A549 (cell line): ENCODE data around the gene ABCC4. TPM values are rescaled to one million over a fixed set of nuclear protein-coding genes. Genes with fewer than 3 reads are reported as not detected.

Source experiments
- ATAC-seq, 2 experiments: fragments of 200-7000 bp in 1 of 2; fragments of >200 bp in 1 of 2; cut with Nextera tagmentation in 1 of 2; cut with Tn5 transposase in 1 of 2; 3 replicates each; pipeline versions ENCODE4 v1.8.0 to v1.9.1; 2018 to 2020; ENCODE audit warnings: mild to moderate bottlenecking in 1 of 2, moderate library complexity in 1 of 2
- CTCF ChIA-PET: fragments of 300-600 bp; sonication (Branson Sonifier 250); formaldehyde crosslinking; extraction: SDS; loops from one replicate; lab custom pipeline; 2021; ENCODE audit warnings: antibody characterized with exemption, inconsistent platforms; lab: Yijun Ruan, JAX
- POLR2A ChIA-PET: fragments of 350-600 bp; formaldehyde crosslinking; extraction: SDS; loops from one replicate; lab custom pipeline; 2021; ENCODE audit warnings: antibody characterized with exemption, inconsistent platforms; lab: Yijun Ruan, JAX
- DNase-seq, 2 experiments: peaks; one replicate each; pipeline versions ENCODE4 v3.0.0 to v3.0.0-alpha.2; 2011 to 2016; ENCODE audit warnings: low read depth in 1 of 2, low spot score in 1 of 2
- FAIRE-seq: peaks from 2 replicates; lab custom pipeline; 2011; peaks lifted over from hg19 to GRCh38; lab: Jason Lieb, UNC
- H3K27ac ChIP-seq, 2 experiments: fragments of >200 bp; sonication (Bioruptor Twin); formaldehyde crosslinking; 3 replicates each; pipeline ENCODE4 v1.5.1; 2016 to 2017
- H3K4me1 ChIP-seq: fragments of >200 bp; sonication (Bioruptor Twin); formaldehyde crosslinking; 3 replicates; pipeline ENCODE4 v1.6.1; 2016
- H3K4me2 ChIP-seq: fragments of >200 bp; sonication (Bioruptor Twin); formaldehyde crosslinking; 3 replicates; pipeline ENCODE4 v1.6.1; 2016
- H3K4me3 ChIP-seq: fragments of >200 bp; sonication (Bioruptor Twin); formaldehyde crosslinking; 3 replicates; pipeline ENCODE4 v1.5.1; 2016
- H3K9me3 ChIP-seq: fragments of >200 bp; sonication (Bioruptor Twin); formaldehyde crosslinking; 3 replicates; pipeline ENCODE4 v1.6.1; 2016
- EHF ChIP-seq: fragments of 250-450 bp; sonication (Bioruptor Pico); IDR thresholded peaks from 2 replicates; pipeline ENCODE4 v1.5.0; 2020; ENCODE audit warnings: mild to moderate bottlenecking
- EP300 ChIP-seq, 2 experiments: fragments of >200 bp; sonication (Bioruptor Twin); formaldehyde crosslinking; IDR thresholded peaks; 2 replicates in 1 of 2; 3 replicates in 1 of 2; pipeline ENCODE4 v1.6.1; 2016 to 2017
- FOSL2 ChIP-seq, 2 experiments: fragments of 450-650 bp in 1 of 2; fragments of >200 bp in 1 of 2; sonication (Bioruptor Twin) in 1 of 2; formaldehyde crosslinking; IDR thresholded peaks; 2 replicates each; pipeline versions ENCODE4 v1.5.0 to v1.6.1; 2016 to 2020; ENCODE audit warnings: mild to moderate bottlenecking in 1 of 2, moderate library complexity in 1 of 2
- HEYL ChIP-seq: fragments of 250-450 bp; sonication (Bioruptor Pico); IDR thresholded peaks from 2 replicates; pipeline ENCODE4 v1.8.0; 2021; ENCODE audit warnings: mild to moderate bottlenecking, moderate library complexity
- HOXA7 ChIP-seq: fragments of 250-450 bp; sonication (Bioruptor Pico); IDR thresholded peaks from 2 replicates; pipeline ENCODE4 v1.5.0; 2020; ENCODE audit warnings: mild to moderate bottlenecking, moderate library complexity
- HOXB13 ChIP-seq: fragments of 250-450 bp; sonication (Bioruptor Pico); IDR thresholded peaks from 2 replicates; pipeline ENCODE4 v1.5.0; 2020; ENCODE audit warnings: low read depth, mild to moderate bottlenecking, moderate library complexity
- HOXB5 ChIP-seq: fragments of 250-450 bp; sonication (Bioruptor Pico); IDR thresholded peaks from 2 replicates; pipeline ENCODE4 v1.5.0; 2020; ENCODE audit warnings: mild to moderate bottlenecking, moderate library complexity
- JUN ChIP-seq, 2 experiments: fragments of >200 bp; sonication (Bioruptor Twin); formaldehyde crosslinking; IDR thresholded peaks; 2 replicates in 1 of 2; 3 replicates in 1 of 2; pipeline ENCODE4 v1.6.1; 2016 to 2017
- JUNB ChIP-seq: fragments of >200 bp; sonication (Bioruptor Twin); formaldehyde crosslinking; IDR thresholded peaks from 2 replicates; pipeline ENCODE4 v1.6.1; 2016
- MAFK ChIP-seq: fragments of 450-650 bp; IDR thresholded peaks from 2 replicates; pipeline ENCODE4 v1.6.1; 2014; ENCODE audit not compliant: partially characterized antibody
- PHF8 ChIP-seq: fragments of 200-600 bp; sonication (generic); IDR thresholded peaks from 2 replicates; pipeline ENCODE4 v1.6.1; 2016; ENCODE audit warnings: low read depth, mild to moderate bottlenecking, antibody characterized with exemption, moderate library complexity, borderline replicate concordance
- POLR2AphosphoS2 ChIP-seq: conservative IDR thresholded peaks from 2 replicates; pipeline ENCODE4 v1.6.1; 2012; ENCODE audit warnings: low read length, improper control_type of control experiment, inconsistent platforms
- RAD21 ChIP-seq, 2 experiments: fragments of >200 bp in 1 of 2; sonication (Bioruptor Twin) in 1 of 2; formaldehyde crosslinking in 1 of 2; IDR thresholded peaks in 1 of 2; conservative IDR thresholded peaks in 1 of 2; 2 replicates in 1 of 2; 3 replicates in 1 of 2; pipeline ENCODE4 v1.6.1; 2012 to 2018; ENCODE audit warnings: inconsistent platforms in 1 of 2
- RARB ChIP-seq: fragments of 250-450 bp; sonication (Bioruptor Pico); IDR thresholded peaks from 2 replicates; pipeline ENCODE4 v1.8.0; 2021; ENCODE audit warnings: mild to moderate bottlenecking, moderate library complexity
- RFX5 ChIP-seq: fragments of 450-650 bp; IDR thresholded peaks from 2 replicates; pipeline ENCODE4 v1.7.1; 2014; ENCODE audit warnings: antibody characterized with exemption, mild to moderate bottlenecking, moderate library complexity
- SREBF2 ChIP-seq: fragments of 450-650 bp; IDR thresholded peaks from 2 replicates; pipeline ENCODE4 v1.6.1; 2014; ENCODE audit warnings: mild to moderate bottlenecking, moderate library complexity
- ZC3H11A ChIP-seq: fragments of 450-650 bp; IDR thresholded peaks from 2 replicates; pipeline ENCODE4 v1.6.1; 2014; ENCODE audit warnings: antibody characterized with exemption, mild to moderate bottlenecking
- ZSCAN20 ChIP-seq: fragments of 250-450 bp; sonication (Bioruptor Pico); IDR thresholded peaks from 2 replicates; pipeline ENCODE4 v1.8.0; 2022; ENCODE audit warnings: mild to moderate bottlenecking, moderate library complexity
- WGBS: methylation state at CpG from one replicate; pipeline ENCODE4 v1.1.6; 2017; ENCODE audit errors: missing lambda C conversion rate; 5-methylcytosine and 5-hydroxymethylcytosine counted together
- polyA plus RNA-seq, 4 experiments: library from polyadenylated mRNA; depleted of rRNA in 3 of 4; stranded (reverse); fragments of >200 nt; fragmentation: RNase III in 1 of 4; extraction: RNeasy Plus Mini Kit Qiagen cat#74134 plus additional on column Dnase treatment in 1 of 4; gene quantifications; 2 replicates in 3 of 4; 3 replicates in 1 of 4; pipeline ENCODE4 v1.2.3, GENCODE V29; 2011 to 2017
- TF ChIP-seq, protein P1 (sequence below): fragments of 250-450 bp; sonication (Bioruptor Pico); IDR thresholded peaks from 2 replicates; pipeline ENCODE4 v1.5.0; 2020; ENCODE audit warnings: low read depth, mild to moderate bottlenecking, moderate library complexity
- TF ChIP-seq, protein P2 (sequence below): IDR thresholded peaks from 2 replicates; pipeline ENCODE4 v1.6.1; 2012
- TF ChIP-seq, protein P3 (sequence below): IDR thresholded peaks from 2 replicates; pipeline ENCODE4 v1.6.1; 2012; ENCODE audit warnings: low read depth, borderline replicate concordance
- TF ChIP-seq, protein P4 (sequence below): IDR thresholded peaks from 2 replicates; pipeline ENCODE4 v1.6.1; 2012
- TF ChIP-seq, protein P5 (sequence below): fragments of 250-450 bp; sonication (Bioruptor Pico); IDR thresholded peaks from 2 replicates; pipeline ENCODE4 v1.5.0; 2021; ENCODE audit warnings: mild to moderate bottlenecking, moderate library complexity, borderline replicate concordance
- TF ChIP-seq, protein P6 (sequence below): fragments of >200 bp; sonication (Bioruptor Twin); formaldehyde crosslinking; IDR thresholded peaks from 3 replicates; pipeline ENCODE4 v1.5.1; 2016

The ABCC4 gene
- polyA plus RNA-seq, 2 of the 4 experiments (the other 2 are of a cell fraction): 23.5 to 56.2 TPM

DNA sequence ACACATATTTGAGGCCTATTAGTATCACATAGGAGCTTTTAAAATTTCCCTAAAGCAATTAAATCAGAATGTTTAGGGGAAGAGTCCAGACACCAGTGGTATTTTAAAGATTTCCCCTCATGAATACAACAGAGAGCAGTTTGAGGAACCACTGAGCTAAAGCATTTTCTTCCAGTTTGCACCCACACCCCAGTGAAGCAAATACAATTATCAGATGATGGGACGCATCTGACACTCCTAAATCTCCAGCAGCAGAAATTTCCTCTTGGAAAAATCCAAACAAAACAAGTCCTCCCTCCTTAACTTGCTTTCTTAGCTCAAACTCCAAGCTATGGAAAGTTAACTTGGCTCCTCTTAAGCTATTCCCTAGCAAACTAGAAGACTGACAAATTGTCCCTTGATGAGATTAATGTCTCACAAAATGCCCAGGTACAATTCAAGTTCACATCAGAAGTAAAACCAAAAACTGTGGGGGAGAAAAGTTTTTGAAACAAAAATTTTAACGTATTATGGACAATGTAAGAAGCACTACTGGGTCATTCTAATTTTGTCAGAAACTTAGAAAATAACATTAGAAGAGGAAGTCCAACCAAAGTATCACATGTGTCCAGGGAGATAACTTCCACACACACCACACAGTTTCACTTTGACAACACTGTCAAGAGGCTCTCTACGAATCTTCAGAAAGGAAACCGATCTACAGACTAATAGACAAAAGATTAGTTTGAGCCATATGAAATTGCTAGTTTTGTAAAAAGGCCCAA, 74.1 kb downstream of the ABCC4 start (continued):
- TF ChIP-seq, protein P1, sequence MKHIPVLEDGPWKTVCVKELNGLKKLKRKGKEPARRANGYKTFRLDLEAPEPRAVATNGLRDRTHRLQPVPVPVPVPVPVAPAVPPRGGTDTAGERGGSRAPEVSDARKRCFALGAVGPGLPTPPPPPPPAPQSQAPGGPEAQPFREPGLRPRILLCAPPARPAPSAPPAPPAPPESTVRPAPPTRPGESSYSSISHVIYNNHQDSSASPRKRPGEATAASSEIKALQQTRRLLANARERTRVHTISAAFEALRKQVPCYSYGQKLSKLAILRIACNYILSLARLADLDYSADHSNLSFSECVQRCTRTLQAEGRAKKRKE: no peak
- TF ChIP-seq PHF8 (no peak), RFX5 (no peak), EHF (no peak), EP300 (IDR thresholded peaks at IDR 0.05) (no peak)

DNA sequence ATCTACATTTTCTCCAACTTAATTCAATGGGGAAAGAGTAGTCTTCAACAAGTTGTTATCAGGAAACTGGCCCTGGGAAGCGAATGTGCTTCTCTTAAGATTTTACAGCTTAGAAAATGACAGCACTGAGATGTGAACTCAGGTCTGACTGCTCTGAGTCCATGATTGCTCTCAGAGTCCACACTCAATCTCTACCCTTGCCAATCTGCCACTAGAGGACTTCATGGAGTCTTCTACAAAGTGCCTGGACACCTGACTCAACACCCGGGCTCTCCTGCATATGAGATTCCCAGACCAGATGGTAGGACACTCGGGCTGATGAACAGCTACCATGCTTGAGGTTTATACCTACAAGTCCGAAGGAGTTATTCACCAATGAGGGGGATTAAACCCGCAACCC, 74.8 kb downstream of the ABCC4 start:
- Histone ChIP-seq H3K4me1 (peaks cover 25% of the 10 kb centered on the region; the same call in 2 of the 3 replicates), H3K4me3 (no peak overlapping the region), H3K9me3 (no peaks in the 10 kb centered on the region), H3K4me2 (no peak overlapping the region), H3K27ac (no peak overlapping the region; a peak in 2 of 6 replicates)
- ChIA-PET POLR2A (interaction anchor here (0.6 kb wide), 1 partner anchor 154 kb away, joined by 4 read pairs; no protein-coding TSS in a partner anchor), CTCF (interaction anchor here (1.2 to 3.0 kb wide), 5 partner anchors 35 to 177 kb away, joined by 4 to 7 read pairs (median 5); partner anchors contain the start of gene ABCC4)
- no peak for DNase-seq
- TF ChIP-seq JUN (IDR thresholded peaks at IDR 0.05) (no peak), SREBF2 (no peak), MAFK (no peak), ZC3H11A (no peak), RAD21 (conservative IDR thresholded peaks at IDR 0.05 in 1 of 2, IDR thresholded peaks at IDR 0.05 in 1 of 2) (no peak), FOSL2 (IDR thresholded peaks at IDR 0.05) (no peak), FOSL2 (CRISPR knock-in tag; IDR thresholded peaks at IDR 0.05) (no peak)
- TF ChIP-seq, protein P2, sequence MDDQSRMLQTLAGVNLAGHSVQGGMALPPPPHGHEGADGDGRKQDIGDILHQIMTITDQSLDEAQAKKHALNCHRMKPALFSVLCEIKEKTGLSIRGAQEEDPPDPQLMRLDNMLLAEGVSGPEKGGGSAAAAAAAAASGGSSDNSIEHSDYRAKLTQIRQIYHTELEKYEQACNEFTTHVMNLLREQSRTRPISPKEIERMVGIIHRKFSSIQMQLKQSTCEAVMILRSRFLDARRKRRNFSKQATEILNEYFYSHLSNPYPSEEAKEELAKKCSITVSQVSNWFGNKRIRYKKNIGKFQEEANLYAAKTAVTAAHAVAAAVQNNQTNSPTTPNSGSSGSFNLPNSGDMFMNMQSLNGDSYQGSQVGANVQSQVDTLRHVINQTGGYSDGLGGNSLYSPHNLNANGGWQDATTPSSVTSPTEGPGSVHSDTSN: no peak
- TF ChIP-seq, protein P3, sequence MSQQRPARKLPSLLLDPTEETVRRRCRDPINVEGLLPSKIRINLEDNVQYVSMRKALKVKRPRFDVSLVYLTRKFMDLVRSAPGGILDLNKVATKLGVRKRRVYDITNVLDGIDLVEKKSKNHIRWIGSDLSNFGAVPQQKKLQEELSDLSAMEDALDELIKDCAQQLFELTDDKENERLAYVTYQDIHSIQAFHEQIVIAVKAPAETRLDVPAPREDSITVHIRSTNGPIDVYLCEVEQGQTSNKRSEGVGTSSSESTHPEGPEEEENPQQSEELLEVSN: no peak
- TF ChIP-seq, protein P4, sequence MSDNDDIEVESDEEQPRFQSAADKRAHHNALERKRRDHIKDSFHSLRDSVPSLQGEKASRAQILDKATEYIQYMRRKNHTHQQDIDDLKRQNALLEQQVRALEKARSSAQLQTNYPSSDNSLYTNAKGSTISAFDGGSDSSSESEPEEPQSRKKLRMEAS: no peak
- FAIRE-seq: no peak
- WGBS: 91% methylated on average over 3 of the region's 5 CpGs
- no peak for ATAC-seq

DNA sequence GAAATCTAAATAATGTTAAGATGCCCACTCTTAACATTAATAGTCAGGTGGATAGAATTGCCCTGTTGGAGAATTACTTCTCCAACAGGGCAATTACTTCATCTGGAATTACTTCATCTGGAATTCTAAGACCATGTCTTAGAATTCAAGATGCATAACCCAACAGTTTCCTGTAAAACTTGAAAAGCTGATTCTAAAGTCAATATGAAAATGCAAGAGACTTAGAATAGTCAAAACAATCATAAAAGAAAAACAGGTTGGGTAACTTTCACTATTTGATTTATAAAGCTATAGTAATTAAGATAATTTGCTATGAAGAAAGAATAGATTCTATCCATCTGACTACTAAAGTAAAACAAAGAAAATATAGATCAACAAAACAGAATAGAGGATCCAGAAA, 75.2 kb downstream of the ABCC4 start:
- FAIRE-seq (no peak), DNase-seq (no peak), ATAC-seq (no peak)
- Histone ChIP-seq H3K9me3 (no peaks in the 10 kb centered on the region), H3K4me1 (peaks cover 21% of the 10 kb centered on the region; the same call in 2 of the 3 replicates), H3K27ac (no peak overlapping the region), H3K4me3 (no peak overlapping the region)
- ChIA-PET POLR2A (interaction anchor here (0.6 kb wide), 1 partner anchor 155 kb away, joined by 4 read pairs; no protein-coding TSS in a partner anchor), CTCF (interaction anchor here (1.2 to 3.0 kb wide), 4 partner anchors 35 to 178 kb away, joined by 4 to 7 read pairs (median 6); partner anchors contain the start of gene ABCC4)
- TF ChIP-seq ZSCAN20 (CRISPR knock-in tag) (no peak), HOXA7 (CRISPR knock-in tag) (no peak), PHF8 (no peak), RARB (no peak), HOXB13 (CRISPR knock-in tag) (no peak), EHF (no peak), JUNB (no peak), HOXB5 (CRISPR knock-in tag) (no peak), POLR2AphosphoS2 (no peak), HEYL (no peak), FOSL2 (IDR thresholded peaks at IDR 0.05) (no peak), FOSL2 (CRISPR knock-in tag; IDR thresholded peaks at IDR 0.05) (no peak)
- TF ChIP-seq, protein P5, sequence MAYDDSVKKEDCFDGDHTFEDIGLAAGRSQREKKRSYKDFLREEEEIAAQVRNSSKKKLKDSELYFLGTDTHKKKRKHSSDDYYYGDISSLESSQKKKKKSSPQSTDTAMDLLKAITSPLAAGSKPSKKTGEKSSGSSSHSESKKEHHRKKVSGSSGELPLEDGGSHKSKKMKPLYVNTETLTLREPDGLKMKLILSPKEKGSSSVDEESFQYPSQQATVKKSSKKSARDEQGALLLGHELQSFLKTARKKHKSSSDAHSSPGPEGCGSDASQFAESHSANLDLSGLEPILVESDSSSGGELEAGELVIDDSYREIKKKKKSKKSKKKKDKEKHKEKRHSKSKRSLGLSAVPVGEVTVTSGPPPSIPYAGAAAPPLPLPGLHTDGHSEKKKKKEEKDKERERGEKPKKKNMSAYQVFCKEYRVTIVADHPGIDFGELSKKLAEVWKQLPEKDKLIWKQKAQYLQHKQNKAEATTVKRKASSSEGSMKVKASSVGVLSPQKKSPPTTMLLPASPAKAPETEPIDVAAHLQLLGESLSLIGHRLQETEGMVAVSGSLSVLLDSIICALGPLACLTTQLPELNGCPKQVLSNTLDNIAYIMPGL (CRISPR knock-in tag): no peak
- TF ChIP-seq, protein P6, sequence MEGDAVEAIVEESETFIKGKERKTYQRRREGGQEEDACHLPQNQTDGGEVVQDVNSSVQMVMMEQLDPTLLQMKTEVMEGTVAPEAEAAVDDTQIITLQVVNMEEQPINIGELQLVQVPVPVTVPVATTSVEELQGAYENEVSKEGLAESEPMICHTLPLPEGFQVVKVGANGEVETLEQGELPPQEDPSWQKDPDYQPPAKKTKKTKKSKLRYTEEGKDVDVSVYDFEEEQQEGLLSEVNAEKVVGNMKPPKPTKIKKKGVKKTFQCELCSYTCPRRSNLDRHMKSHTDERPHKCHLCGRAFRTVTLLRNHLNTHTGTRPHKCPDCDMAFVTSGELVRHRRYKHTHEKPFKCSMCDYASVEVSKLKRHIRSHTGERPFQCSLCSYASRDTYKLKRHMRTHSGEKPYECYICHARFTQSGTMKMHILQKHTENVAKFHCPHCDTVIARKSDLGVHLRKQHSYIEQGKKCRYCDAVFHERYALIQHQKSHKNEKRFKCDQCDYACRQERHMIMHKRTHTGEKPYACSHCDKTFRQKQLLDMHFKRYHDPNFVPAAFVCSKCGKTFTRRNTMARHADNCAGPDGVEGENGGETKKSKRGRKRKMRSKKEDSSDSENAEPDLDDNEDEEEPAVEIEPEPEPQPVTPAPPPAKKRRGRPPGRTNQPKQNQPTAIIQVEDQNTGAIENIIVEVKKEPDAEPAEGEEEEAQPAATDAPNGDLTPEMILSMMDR: no peak
- TF ChIP-seq, protein P2: no peak
- TF ChIP-seq, all 56 proteins: peak for 0
- no peak overlapping the region for H3K4me2 ChIP-seq
